Spleen (tissue), 11 donors: ENCODE data around the gene KIF17. TPM values are rescaled to one million over a fixed set of nuclear protein-coding genes. Genes with fewer than 3 reads are reported as not detected.

Source experiments
- DNase-seq: peaks from one replicate; pipeline ENCODE4 v3.0.0-alpha.2; 2020
- H3K27ac ChIP-seq, 8 donors: fragments of 200-600 bp; sonication (generic) in 7 of 8; 1 replicate in 4 of 8; 2 replicates in 4 of 8; pipeline versions ENCODE4 v1.5.0 to v1.8.0; 2016 to 2021; ENCODE audit warnings: inconsistent platforms in 4 of 8, mild to moderate bottlenecking in 4 of 8, moderate library complexity in 1 of 8
- H3K27me3 ChIP-seq, 7 donors: fragments of 200-600 bp; sonication (generic) in 6 of 7; replicated peaks in 1 of 7; 1 replicate in 4 of 7; 2 replicates in 3 of 7; pipeline versions ENCODE4 v1.5.0 to v1.8.0; 2016 to 2021; ENCODE audit warnings: inconsistent platforms in 3 of 7, mild to moderate bottlenecking in 1 of 7
- H3K36me3 ChIP-seq, 6 donors: fragments of 200-600 bp; sonication (generic) in 5 of 6; 1 replicate in 4 of 6; 2 replicates in 2 of 6; pipeline versions ENCODE4 v1.5.0 to v1.8.0; 2016 to 2021; ENCODE audit warnings: inconsistent platforms in 2 of 6
- H3K4me1 ChIP-seq, 6 donors: fragments of 200-600 bp; sonication (generic) in 5 of 6; 1 replicate in 3 of 6; 2 replicates in 3 of 6; pipeline versions ENCODE4 v1.5.0 to v1.8.0; 2016 to 2021; ENCODE audit warnings: inconsistent platforms in 3 of 6
- H3K4me3 ChIP-seq, 8 donors: fragments of 200-600 bp; sonication (generic) in 7 of 8; 1 replicate in 4 of 8; 2 replicates in 4 of 8; pipeline versions ENCODE4 v1.5.0 to v1.8.0; 2016 to 2021; ENCODE audit warnings: inconsistent platforms in 4 of 8, mild to moderate bottlenecking in 4 of 8, moderate library complexity in 2 of 8
- H3K9me3 ChIP-seq, 8 donors: fragments of 200-600 bp; sonication (generic) in 7 of 8; 1 replicate in 4 of 8; 2 replicates in 4 of 8; pipeline versions ENCODE4 v1.5.0 to v1.8.0; 2016 to 2021; ENCODE audit warnings: inconsistent platforms in 4 of 8
- POLR2A ChIP-seq, 3 donors: fragments of 450-650 bp; IDR thresholded peaks; one replicate each; pipeline ENCODE4 v1.5.1; 2017; ENCODE audit warnings: antibody characterized with exemption in 3 of 3, mild to moderate bottlenecking in 1 of 3
- POLR2AphosphoS5 ChIP-seq, 3 donors: sonication (generic); formaldehyde crosslinking; IDR thresholded peaks; one replicate each; pipeline ENCODE4 v1.5.1; 2017; ENCODE audit warnings: antibody characterized with exemption in 3 of 3
- WGBS, 5 donors: extraction: QIAGEN DNeasy Blood & Tissue Kit in 3 of 5; methylation state at CpG; one replicate each; pipeline versions ENCODE4 v1.1.5 to v1.1.7; 2013 to 2018; 5-methylcytosine and 5-hydroxymethylcytosine counted together
- intact Hi-C: fragments of 100-400 bp; cut with DNase I; formaldehyde crosslinking; loops from one replicate; pipeline ENCODE4 v1.15.0; 2023; ENCODE audit warnings: low total_unique reads
- polyA plus RNA-seq, 3 donors: library from polyadenylated mRNA; stranded (reverse); fragments of 200-250 nt; gene quantifications; one replicate each; pipeline ENCODE4 v1.2.1, GENCODE V29; 2013
- total RNA-seq, 7 donors: library from RNA; depleted of rRNA in 3 of 7; stranded (reverse); fragments of >200 nt in 3 of 7; fragmentation: NEBNext Ultra II Directional in 4 of 7; extraction: Animal tissue kit (Norgen Biotek cat#: 25700) in 4 of 7; gene quantifications; one replicate each; pipeline versions ENCODE4 v1.1.0 to v1.2.1, GENCODE V29; 2016 to 2021
- TF ChIP-seq, protein P1 (sequence below), 11 experiments: fragments of 200-600 bp in 7 of 11; fragments of 450-650 bp in 4 of 11; sonication (generic) in 4 of 11; IDR thresholded peaks in 8 of 11; conservative IDR thresholded peaks in 3 of 11; 1 replicate in 7 of 11; 2 replicates in 4 of 11; pipeline versions ENCODE4 v1.4.0 to v1.8.0; 2016 to 2021; ENCODE audit warnings: antibody characterized with exemption in 11 of 11, inconsistent platforms in 4 of 11, mild to moderate bottlenecking in 1 of 11
- donor health status: healthy with polysubstance abuse.
- donor health status: DM: no; HTN: no; CAD: no; lungs with moderate emphysema.
- donor health status: DM: no; HTN: no; CAD: no.
- donor health status: Bipolar disorder and iron deficiency.
- donor health status: healthy.
- donor health status: DM: no; HTN: no; CAD: no.
- donor health status: DM: yes; HTN: yes; CAD: no.

The KIF17 gene
- total and polyA plus RNA-seq, 10 donors: 8.3 to 82.2 (median 47.6) TPM

DNA sequence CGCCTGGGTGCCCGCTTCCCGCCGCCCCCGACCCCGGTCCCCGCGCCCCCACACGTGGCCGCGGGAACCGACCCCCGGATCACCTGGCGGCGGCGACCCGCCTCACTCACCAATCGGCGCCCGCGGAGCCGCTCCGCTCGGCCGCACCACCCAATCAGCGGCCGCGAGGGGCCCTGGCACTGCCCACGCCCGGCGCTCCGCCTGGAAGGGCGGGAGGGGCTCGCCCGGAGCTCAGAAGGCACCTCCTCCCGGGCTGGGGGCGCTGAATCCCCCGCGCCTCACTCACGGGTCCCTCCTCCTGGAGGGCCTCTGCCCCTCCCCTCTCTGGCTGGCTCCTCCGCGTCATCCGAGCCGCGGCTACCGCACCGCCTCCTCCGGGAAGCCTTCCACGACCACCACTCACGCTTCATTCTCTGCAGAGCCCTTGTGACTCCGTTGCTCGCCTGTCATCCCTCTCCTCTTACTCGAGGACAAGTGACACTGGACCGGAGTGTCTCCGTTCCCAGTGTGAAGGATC lies 14.3 kb upstream of the KIF17 start:
- 0 to 3% (median 1%) methylated on average over 12 to 55 of the region's 55 CpGs for WGBS, 5 donors
- Histone ChIP-seq H3K27ac (no peak overlapping the region), H3K9me3 (no peaks in the 10 kb centered on the region), H3K4me1 (peaks cover 4 to 42% (median 28%) of the 10 kb centered on the region in 6 donors), H3K36me3 (peaks cover 0 to 15% (median 1%) of the 10 kb centered on the region in 6 donors), H3K4me3 (peak overlapping the region; percentile 37 to 84 (median 60)), H3K27me3 (peaks cover 0 to 58% (median 28%) of the 10 kb centered on the region in 7 donors)
- peak; percentile 88 for DNase-seq
- intact Hi-C loops: no loop called here
- peak in 1 of 3 donors; percentile 57 for TF ChIP-seq POLR2AphosphoS5 (IDR thresholded peaks at IDR 0.05)
- TF ChIP-seq, protein P1, sequence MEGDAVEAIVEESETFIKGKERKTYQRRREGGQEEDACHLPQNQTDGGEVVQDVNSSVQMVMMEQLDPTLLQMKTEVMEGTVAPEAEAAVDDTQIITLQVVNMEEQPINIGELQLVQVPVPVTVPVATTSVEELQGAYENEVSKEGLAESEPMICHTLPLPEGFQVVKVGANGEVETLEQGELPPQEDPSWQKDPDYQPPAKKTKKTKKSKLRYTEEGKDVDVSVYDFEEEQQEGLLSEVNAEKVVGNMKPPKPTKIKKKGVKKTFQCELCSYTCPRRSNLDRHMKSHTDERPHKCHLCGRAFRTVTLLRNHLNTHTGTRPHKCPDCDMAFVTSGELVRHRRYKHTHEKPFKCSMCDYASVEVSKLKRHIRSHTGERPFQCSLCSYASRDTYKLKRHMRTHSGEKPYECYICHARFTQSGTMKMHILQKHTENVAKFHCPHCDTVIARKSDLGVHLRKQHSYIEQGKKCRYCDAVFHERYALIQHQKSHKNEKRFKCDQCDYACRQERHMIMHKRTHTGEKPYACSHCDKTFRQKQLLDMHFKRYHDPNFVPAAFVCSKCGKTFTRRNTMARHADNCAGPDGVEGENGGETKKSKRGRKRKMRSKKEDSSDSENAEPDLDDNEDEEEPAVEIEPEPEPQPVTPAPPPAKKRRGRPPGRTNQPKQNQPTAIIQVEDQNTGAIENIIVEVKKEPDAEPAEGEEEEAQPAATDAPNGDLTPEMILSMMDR (IDR thresholded peaks at IDR 0.05 in 8 of 11, conservative IDR thresholded peaks at IDR 0.05 in 3 of 11): no peak

DNA sequence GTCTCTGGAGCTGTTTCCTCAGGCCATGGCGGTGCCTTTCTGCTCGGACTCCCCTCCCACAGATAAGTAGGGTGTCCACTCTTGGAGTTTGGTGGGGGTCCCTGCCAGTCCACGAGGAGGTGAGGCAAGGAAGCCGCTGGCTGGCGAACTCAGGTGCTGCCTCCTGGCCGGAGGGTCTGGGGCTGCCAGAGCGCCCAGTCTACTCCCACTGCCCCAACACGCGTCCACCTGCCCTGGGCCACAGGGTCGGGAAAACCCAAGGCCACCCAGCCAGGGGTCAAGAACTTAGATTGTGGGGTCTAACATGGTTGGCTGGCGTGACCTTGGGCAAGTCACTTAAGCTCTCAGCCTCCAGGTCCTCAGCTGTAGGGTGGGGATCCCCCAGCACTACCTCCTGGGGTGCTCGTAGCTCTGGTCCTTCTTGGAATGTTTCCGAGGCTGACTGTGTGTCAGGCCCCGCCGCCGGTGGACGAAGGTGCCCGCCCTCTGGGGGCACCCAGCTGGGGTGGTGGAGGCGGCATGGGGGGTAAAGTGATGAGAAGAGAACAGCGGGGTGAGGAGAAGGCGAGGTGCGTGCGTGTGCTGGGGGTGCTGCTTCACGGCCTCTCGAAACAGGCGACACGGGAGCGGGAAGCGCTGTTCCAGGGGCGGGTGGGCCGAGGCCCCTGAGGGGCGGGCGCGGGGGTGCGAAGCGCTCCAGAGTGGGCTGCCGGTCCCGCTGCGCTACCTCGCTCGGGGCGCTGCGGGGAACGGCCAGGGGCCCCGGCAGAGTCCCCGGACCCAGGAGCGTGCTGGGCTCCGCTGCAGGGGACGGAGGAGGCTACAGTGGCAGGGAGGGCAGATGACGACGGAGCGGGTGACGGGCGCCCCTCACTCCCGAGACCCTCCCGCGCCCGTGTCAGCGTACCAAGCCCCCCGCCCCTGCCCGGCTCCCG lies 13.5 kb upstream of the KIF17 start:
- intact Hi-C loops: no loop called here
- 4 to 30% (median 16%) methylated on average over 25 to 62 of the region's 62 CpGs for WGBS, 5 donors

DNA sequence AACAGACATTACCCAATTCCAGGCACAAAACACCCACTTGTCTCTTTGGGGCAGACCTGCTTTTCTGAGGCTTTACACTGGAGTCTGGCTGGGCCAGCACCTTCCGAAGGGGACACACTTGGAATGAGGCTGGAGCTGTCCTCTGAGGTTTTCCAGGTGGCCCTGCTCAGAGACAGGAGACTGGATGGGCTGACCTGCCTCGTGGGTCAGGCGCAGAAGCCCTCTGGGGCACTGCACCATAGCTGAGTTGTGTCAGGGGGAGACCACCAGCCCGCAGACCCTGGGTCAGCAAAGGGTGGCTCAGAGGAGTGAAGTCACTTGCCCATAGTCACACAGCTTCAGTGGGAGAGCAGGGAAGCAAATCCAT lies 12.9 kb upstream of the KIF17 start:
- Histone ChIP-seq H3K4me1 (peaks cover 4 to 42% (median 28%) of the 10 kb centered on the region in 6 donors), H3K36me3 (peaks cover 0 to under 1% (median 0%) of the 10 kb centered on the region in 6 donors), H3K9me3 (no peaks in the 10 kb centered on the region), H3K4me3 (no peak overlapping the region), H3K27ac (no peak overlapping the region), H3K27me3 (peaks cover 0 to 58% (median 28%) of the 10 kb centered on the region in 7 donors)
- no peak for DNase-seq
- intact Hi-C loops: no loop called here
- TF ChIP-seq, protein P1 (IDR thresholded peaks at IDR 0.05 in 8 of 11, conservative IDR thresholded peaks at IDR 0.05 in 3 of 11): no peak
- no peak for TF ChIP-seq POLR2AphosphoS5 (IDR thresholded peaks at IDR 0.05)
- no peak for TF ChIP-seq POLR2A (IDR thresholded peaks at IDR 0.05)
- WGBS, 5 donors: 57 to 73% (median 61%) methylated on average over 3 to 4 of the region's 4 CpGs

More for the DNA sequence above, 13.5 kb upstream of the KIF17 start:
- TF ChIP-seq, protein P1 (IDR thresholded peaks at IDR 0.05 in 8 of 11, conservative IDR thresholded peaks at IDR 0.05 in 3 of 11): peak in 1 of 11 experiments; percentile 4
- no peak for TF ChIP-seq POLR2AphosphoS5 (IDR thresholded peaks at IDR 0.05)
- Histone ChIP-seq H3K4me1 (peaks cover 4 to 42% (median 28%) of the 10 kb centered on the region in 6 donors), H3K36me3 (peaks cover 0 to 7% (median 0%) of the 10 kb centered on the region in 6 donors), H3K27me3 (peaks cover 0 to 58% (median 28%) of the 10 kb centered on the region in 7 donors), H3K4me3 (peak overlapping the region; percentile 37 to 84 (median 60)), H3K27ac (no peak overlapping the region), H3K9me3 (no peaks in the 10 kb centered on the region)
- no peak for DNase-seq
